Hematopoietic multipotent progenitor cell treated with erythropoietin and hydrocortisone succinate and interleukin-3 and kit ligand, for 17 days (in vitro differentiated cells): ENCODE data around the gene MAPK7.

Experiments used
- DNase-seq: peaks from one replicate; pipeline ENCODE4 v3.0.0-alpha.2; 2015; ENCODE audit warnings: low spot score

Gene MAPK7

GRCh38 chr17:19401321-19402010 lies 23.2 kb downstream of the MAPK7 start:
- DNase-seq: no peak

- no peak for DNase-seq
Measured at GRCh38 chr17:19402171-19402570, 23.9 kb downstream of the MAPK7 start.

- DNase-seq: no peak
Measured at GRCh38 chr17:19403021-19403420, 24.7 kb downstream of the MAPK7 start.

DNA sequence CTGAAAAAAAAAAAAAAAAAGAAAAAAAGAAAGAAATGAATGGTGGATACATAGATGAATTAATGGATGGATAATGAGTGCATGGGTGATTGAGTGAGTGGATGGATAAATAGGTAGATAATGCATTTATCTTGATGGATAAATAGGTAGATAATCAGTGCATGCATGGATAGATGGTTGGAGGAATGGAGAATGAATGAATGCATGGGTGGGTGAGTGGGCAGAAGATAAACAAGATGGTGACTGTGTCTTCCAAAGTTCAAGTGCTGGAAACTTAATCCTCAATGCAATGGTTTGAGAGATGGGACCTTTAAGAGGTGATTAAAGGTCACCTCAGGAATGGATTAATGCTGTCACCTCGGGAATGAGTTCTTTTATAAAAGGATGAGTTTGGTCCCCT lies 26.0 kb downstream of the MAPK7 start:
- no peak for DNase-seq

- no peak for DNase-seq
Measured at GRCh38 chr17:19405114-19405513, 26.8 kb downstream of the MAPK7 start.

- no peak for DNase-seq
Measured at GRCh38 chr17:19407601-19408345, 29.5 kb downstream of the MAPK7 start.

GRCh38 chr17:19408346-19408710 lies 30.0 kb downstream of the MAPK7 start:
- no peak for DNase-seq

- DNase-seq: no peak
Measured at GRCh38 chr17:19409066-19409465, 30.8 kb downstream of the MAPK7 start.

GRCh38 chr17:19409509-19409908 lies 31.2 kb downstream of the MAPK7 start:
- no peak for DNase-seq

GRCh38 chr17:19410091-19410490 lies 31.8 kb downstream of the MAPK7 start:
- no peak for DNase-seq

GRCh38 chr17:19410875-19411620 lies 32.8 kb downstream of the MAPK7 start, which contains the start of gene RNF112:
TSS of gene RNF112 (plus strand) at chr17:19411232. CDS start at chr17:19411409, 177 bp downstream.
- DNase-seq: no peak

GRCh38 chr17:19411631-19412030 lies 33.3 kb downstream of the MAPK7 start:
- DNase-seq: no peak

- no peak for DNase-seq
Measured at GRCh38 chr17:19412510-19412909, 34.2 kb downstream of the MAPK7 start.

DNA sequence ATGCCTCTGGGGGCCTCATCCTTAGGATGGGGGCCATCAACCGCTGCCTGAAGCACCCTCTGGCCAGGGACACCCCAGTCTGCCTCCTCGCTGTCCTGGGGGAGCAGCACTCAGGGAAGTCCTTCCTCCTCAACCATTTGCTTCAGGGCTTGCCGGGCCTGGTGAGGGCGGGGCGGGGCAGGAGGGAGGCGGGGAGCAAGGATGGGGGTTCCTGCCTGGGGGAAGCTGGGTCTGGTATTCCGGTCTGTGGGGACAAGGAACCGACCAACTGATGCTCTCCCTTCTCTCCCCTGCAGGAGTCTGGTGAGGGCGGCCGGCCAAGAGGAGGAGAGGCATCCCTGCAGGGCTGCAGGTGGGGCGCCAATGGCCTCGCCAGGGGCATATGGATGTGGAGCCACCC lies 34.7 kb downstream of the MAPK7 start:
- no peak for DNase-seq

- no peak for DNase-seq
Measured at GRCh38 chr17:19413761-19414160, 35.5 kb downstream of the MAPK7 start.

- DNase-seq: no peak
Measured at GRCh38 chr17:19414396-19415280, 36.3 kb downstream of the MAPK7 start.

DNA sequence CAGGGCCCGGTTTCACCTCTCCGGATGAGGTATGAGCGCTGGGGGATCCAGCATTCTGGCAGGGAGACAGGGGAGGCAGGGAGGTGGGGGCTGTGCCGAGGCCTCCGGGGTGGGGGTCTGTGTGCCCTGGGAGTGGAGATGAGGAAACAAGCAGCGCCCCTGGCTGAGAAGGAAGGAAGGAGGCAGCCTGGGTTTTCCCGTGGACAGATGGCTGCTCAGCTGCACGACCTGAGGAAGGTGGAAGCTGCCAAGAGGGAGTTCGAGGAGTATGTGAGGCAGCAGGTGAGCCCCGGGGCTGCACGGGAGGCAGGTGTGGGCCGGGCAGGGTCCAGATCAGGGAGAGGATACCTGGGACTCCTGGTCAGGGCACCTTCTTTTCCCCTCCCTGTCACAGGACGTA lies 37.0 kb downstream of the MAPK7 start:
- DNase-seq: no peak

DNA sequence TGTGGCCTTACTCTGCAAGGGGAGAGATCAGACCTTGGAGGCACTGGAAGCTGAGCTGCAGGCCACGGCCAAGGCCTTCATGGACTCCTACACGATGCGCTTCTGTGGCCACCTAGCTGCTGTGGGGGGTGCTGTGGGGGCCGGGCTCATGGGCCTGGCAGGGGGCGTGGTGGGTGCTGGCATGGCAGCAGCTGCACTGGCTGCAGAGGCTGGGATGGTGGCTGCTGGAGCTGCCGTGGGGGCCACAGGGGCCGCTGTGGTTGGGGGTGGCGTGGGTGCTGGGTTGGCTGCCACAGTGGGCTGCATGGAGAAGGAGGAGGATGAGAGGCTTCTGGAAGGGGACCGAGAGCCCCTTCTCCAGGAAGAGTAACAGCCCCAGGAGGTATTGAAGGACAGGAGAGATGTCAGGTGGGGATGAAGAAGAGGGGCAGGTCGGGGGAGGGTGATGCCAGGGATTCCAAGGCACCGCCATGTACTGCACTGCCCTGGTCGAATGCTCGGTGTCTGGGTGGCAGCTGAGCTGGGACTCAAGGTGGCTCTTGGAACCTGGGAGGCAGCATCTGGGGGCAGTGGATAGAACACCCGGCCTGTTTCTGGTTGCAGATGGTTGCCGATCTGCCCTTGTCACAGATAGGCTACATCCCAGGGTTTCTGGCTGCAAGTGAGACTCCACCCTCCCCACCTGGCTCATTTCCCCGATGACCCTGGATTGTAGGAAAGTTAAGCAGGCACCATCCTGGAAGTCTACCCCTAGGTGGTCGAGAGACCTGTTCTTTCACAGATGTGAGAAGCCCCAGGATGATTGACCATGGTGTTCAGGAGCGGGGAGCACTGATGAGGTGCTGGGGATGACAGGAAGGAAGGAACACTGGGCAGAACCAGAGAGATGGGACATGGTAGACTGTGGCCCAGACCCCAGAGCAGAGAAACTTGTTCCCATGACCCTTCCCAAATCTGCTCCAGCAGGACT lies 37.8 kb downstream of the MAPK7 start:
- no peak for DNase-seq

DNA sequence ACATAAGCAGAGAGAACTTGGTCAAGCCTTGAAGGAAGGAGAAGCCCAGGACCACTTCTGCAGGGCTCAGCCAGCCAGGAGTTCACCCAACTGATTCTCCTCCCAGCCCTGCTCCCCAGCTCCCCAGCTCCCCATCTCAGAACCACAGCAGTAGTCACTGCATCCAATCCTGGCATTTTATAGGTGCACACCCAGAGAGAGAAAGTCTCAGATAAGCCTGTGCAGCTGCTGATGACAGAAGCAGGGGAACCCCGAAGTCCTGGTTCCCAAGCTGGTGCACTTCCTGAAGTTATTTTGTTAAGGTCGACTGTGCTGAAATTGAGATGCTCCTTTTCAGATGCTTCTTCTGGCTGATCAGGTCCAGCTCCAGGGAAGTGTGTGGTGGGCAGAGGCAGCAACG lies 39.3 kb downstream of the MAPK7 start:
- no peak for DNase-seq

DNA sequence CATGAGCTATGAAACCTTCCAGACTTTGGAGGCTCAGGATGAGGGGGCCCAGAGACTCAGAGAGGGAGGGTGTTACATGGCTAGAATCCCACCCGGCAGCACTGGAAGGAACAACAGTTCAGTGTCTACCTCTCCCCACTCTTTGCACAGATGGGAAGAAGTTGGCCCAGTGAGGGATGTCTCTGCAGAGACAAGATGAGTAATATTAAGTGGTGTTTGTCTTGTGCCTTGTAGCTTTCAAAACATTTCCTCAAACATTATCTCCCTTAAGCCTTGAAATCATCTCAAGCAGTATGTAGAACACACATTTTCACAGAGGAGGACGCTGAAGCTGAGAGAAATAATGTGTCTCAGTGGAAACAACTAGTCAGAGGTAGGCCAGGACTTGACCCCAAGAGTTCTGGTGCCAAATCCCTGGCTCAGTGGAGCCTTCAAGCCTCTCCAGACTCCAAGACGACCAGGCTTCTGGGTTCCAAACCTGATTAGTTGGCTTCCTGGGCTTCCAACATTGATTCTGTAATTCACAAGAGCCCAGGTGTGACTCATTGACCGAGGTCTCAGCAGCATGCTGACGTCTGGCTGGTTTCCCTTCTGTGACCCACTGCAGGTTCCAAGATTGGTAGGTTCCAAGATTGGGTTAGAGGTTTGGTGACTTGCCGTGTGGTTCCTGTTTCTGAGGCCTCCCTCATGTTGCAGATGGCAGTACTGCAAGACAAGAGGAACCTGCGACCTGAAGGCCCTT lies 40.1 kb downstream of the MAPK7 start:
- DNase-seq: no peak
